Neuron (in vitro differentiated cells): ENCODE data around the gene BRD9.
"Not testable (repeated sequence)": the region's sequence is repeated elsewhere in the genome, so short reads cannot be mapped to it uniquely, and the experiment has no call there.

Experiments used
- H2AFZ ChIP-seq: one replicate; pipeline ENCODE4 v1.6.1; 2013; ENCODE audit warnings: low read depth, mild to moderate bottlenecking, inconsistent platforms, low read length, moderate library complexity
- H3K27me3 ChIP-seq: one replicate; pipeline ENCODE4 v1.6.1; 2013; ENCODE audit warnings: low read length; ENCODE audit not compliant: insufficient read depth
- H3K36me3 ChIP-seq: one replicate; pipeline ENCODE4 v1.6.1; 2013; ENCODE audit warnings: low read length; ENCODE audit not compliant: insufficient read depth
- H3K4me1 ChIP-seq: one replicate; pipeline ENCODE4 v1.6.1; 2013; ENCODE audit warnings: low read length; ENCODE audit not compliant: insufficient read depth
- H3K4me3 ChIP-seq: 2 replicates; pipeline ENCODE4 v1.5.1; 2013; ENCODE audit warnings: mild to moderate bottlenecking, low read length, moderate library complexity
- H3K9me3 ChIP-seq: one replicate; pipeline ENCODE4 v1.6.1; 2013; ENCODE audit warnings: low read length

Gene BRD9

DNA sequence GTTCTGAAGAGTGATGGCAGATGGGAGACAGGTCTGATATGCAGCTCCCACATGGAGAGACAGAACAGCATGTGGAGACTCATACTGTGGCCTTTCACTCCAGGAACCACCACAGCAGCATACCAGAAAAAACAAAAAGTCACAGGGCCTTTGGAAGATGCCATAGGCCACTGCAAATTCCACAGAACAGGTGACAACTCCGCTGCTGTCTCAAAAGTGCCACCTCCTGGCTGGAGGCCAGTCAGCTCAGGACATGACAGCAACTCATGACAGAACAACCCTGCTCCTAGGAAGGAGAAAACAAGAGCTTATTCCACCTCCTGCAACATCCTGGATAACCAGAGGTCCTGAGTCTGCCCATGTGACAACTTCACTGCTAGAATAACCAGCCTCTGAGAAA is 67.1 kb downstream of the BRD9 start:
- not testable (repeated sequence) for H3K4me1 ChIP-seq, H3K27me3 ChIP-seq, H3K9me3 ChIP-seq, H3K4me3 ChIP-seq, H2AFZ ChIP-seq
- H3K36me3 ChIP-seq = peaks cover 14% of the 10 kb centered on the region

DNA sequence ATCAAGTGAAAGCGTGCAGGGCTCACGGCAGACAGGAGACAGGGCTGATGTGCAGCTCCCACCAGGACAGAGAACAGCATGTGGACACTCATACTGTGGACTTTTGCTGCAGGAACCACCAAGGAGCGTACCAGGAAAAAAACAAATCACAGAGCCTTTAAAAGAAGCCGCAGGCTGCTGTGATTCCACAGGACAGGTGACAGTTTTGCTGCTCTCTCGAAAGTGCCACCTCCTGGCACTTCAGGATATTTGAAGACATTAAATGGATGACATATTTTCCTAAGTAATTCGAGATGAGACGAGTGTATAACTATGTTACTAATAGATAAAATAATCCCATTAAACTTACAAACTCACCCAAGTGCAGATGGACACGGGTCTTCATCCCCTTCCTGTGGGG is 71.1 kb downstream of the BRD9 start:
- Histone ChIP-seq H3K36me3 (peaks cover 20% of the 10 kb centered on the region), H3K9me3 (peaks cover 4% of the 10 kb centered on the region), H3K4me1 (no peaks in the 10 kb centered on the region), H3K4me3 (no peak overlapping the region), H2AFZ (no peak overlapping the region), H3K27me3 (no peaks in the 10 kb centered on the region)

DNA sequence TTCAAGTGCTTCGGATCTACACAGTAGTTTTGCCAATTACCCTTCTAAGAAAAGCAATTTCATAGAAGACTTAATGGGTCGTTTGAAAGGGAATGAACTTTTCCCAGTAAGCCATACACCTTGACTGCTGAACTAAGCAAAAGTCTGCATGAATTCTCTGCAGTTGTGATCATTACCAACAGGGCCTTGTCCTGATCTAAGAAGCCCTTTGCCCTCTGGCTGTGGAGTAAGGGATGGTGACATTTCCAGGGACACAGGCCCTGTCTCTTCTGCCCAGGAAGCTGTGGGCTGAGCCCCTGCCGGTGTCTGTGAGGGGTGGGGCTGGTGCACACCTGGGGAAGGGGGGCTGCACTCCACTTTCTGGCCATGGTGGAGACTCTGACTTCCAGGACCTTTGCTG is 72.4 kb downstream of the BRD9 start:
- Histone ChIP-seq H3K9me3 (peaks cover 4% of the 10 kb centered on the region), H3K4me3 (no peak overlapping the region), H2AFZ (no peak overlapping the region), H3K36me3 (peaks cover 20% of the 10 kb centered on the region), H3K27me3 (no peaks in the 10 kb centered on the region), H3K4me1 (no peaks in the 10 kb centered on the region)

DNA sequence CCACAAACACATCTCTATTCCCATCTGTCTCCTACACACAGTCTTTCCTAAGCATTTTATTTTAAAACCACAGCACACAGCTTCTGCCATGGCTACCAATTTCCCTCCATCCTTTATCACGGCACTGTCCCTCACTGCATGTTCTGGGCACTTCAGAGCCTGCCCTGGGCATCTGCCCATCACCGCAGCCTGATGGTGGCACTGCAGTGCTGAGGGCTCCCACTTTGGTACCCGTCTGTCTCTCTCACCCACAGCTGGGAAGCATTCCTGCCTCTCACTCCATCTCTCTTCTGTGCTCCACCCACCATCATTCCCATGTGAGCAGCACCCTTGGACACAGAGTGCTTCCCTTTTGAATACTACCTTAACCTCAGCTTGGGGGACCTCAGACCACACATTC is 73.5 kb downstream of the BRD9 start:
- Histone ChIP-seq H3K4me3 (no peak overlapping the region), H3K36me3 (peaks cover 18% of the 10 kb centered on the region), H3K27me3 (no peaks in the 10 kb centered on the region), H2AFZ (no peak overlapping the region), H3K4me1 (no peaks in the 10 kb centered on the region), H3K9me3 (peaks cover 3% of the 10 kb centered on the region)

DNA sequence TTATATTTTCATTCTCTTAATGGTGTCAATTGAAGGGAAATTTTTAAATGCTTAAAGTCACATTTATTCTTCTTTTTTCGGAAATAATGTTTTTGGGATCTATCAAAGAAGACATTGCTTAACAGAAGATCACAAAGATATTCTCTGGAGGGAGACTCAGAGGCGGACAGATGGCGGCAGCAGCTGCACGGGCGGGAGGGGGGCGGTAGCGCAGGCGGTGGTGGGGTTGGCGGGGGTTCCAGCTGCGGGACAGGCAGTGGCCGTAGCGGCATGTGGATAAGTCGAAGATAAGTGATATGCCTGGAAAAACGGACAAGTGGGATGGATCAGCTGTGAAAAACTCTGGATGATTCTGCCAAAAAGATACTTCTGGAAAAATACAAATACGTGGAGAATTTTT is 76.4 kb downstream of the BRD9 start:
- Histone ChIP-seq H3K4me1 (no peaks in the 10 kb centered on the region), H3K27me3 (no peaks in the 10 kb centered on the region), H2AFZ (no peak overlapping the region), H3K9me3 (peaks cover 3% of the 10 kb centered on the region), H3K36me3 (peaks cover 9% of the 10 kb centered on the region), H3K4me3 (no peak overlapping the region)

DNA sequence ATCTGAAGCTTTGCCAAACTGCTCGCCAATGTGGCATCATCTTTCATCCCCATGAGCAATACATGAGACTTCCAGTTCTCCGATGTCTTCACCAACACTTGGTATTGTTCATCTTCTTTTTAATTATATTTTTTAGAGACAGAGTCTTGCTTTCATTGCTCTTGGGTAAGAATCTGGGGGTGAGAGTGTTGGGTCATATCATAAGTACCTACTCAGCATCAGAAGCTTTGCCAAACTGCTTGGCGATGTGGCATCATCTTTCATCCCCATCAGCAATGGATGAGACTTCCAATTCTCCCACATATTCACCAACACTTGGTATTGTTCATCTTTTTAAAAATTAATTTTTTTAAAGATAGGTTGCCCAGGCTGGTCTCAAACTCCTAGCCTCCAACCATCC is 77.2 kb downstream of the BRD9 start:
- H2AFZ ChIP-seq = no peak overlapping the region
- no peaks in the 10 kb centered on the region for H3K4me1 ChIP-seq
- peaks cover 9% of the 10 kb centered on the region for H3K36me3 ChIP-seq
- H3K4me3 ChIP-seq = no peak overlapping the region
- peaks cover 3% of the 10 kb centered on the region for H3K9me3 ChIP-seq
- no peaks in the 10 kb centered on the region for H3K27me3 ChIP-seq
